HG03521 (cell line): Measurements from ENCODE around the gene FAM181A.

Experiments
- ATAC-seq: cut with Tn5 transposase; IDR thresholded peaks from one replicate; pipeline ENCODE4 v1.9.1; 2021; ENCODE audit warnings: mild to moderate bottlenecking, moderate library complexity; ENCODE audit not compliant: unreplicated experiment

Gene FAM181A

GRCh38 chr14:93947282-93947681 lies 20.1 kb downstream of the FAM181A start:
- no peak for ATAC-seq

DNA sequence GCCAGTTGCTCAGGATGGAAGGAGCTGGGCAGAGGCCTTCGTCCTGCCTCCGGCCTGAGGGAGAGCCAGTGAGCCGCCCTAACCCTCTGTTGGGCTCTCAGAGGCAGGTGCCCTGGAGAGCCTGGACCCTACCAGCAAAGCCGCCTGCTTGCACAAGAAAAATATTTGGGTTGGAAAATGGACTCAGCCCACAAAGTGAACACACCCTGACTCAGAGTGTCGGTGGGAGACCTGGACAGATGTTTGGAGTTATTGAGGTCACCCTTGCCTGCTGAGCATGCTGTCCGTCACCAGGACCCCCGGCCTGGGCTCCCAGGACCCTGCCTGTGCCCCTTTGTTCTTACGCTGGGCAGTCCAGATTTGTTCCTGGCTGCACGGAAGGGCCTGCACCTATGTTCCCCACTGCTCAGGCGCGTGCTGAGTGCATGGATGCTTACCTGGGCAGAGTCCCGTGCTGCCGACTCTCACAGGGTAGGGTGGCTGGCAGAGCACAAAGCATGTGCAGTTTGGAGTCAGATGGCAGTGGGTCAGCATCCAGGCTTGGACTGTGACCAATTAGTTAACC lies 22.4 kb downstream of the FAM181A start:
- no peak for ATAC-seq

GRCh38 chr14:93950948-93951634 lies 23.9 kb downstream of the FAM181A start:
- ATAC-seq: no peak

DNA sequence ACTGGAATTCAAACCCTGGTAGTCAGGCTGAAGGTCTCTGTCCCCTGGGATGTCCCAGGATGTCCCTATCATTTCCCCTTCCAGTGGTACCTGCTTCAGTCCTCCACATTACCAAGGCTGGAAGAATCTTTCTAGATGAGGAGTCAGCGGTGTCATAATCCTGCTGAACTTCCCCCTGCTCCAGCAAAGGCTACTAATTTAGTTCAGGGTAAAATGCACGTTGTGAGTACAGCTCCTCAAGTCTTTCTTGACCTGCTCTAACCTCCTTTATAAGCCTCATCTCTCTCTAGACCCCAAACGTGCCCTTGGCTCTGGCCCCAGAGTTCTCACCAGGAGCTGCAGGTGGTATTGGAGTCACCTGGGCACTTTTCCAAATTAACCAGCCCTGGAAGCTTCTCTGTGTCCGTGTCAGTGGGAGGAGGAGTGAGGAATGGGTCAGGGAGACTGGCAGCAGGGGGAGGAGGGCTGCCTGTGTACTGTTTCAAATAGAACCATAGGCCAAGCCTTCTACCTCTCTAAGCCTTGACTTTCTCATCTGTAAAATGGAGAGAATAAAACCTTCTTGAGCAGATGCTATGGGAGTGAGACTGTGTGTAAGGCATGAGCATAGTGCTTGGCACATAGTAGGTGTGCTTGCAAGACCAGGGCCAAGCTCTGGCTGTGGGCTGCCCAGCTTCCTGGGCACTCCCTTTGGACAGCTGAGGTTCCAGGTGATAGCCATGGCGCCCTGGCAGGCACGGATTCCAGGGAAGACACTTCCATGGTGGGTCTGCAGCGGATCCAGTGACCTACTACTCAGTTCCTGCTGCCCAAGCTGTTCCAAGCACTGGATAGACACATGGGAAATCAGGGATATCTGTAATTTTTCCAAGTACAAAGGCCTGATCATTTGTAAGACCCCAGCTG lies 24.7 kb downstream of the FAM181A start:
- no peak for ATAC-seq

DNA sequence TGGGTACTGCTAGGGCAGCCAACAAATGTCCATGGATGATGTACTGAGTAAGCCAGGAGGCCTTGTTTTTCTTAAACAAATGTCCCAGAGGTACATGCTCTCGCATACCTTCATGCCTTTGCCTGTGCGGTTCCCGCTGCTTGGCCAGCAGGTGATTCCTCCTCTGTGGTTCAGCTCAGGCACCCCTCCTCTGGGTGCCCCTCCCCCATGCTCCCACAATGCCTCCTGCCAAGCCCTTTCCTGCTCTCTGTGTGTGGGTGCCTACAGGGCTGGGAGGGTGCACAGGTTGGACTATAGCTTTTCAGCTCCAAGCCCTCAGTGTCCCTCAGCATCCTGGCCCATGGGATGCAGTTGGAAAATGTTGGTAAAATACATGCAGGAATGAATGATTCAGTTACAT lies 25.7 kb downstream of the FAM181A start:
- ATAC-seq: no peak

GRCh38 chr14:93953263-93953662 lies 26.1 kb downstream of the FAM181A start:
- no peak for ATAC-seq

- ATAC-seq: no peak
These were observed 26.8 kb downstream of the FAM181A start for GRCh38 chr14:93953739-93954515.

- ATAC-seq: no peak
These were observed 27.3 kb downstream of the FAM181A start for GRCh38 chr14:93954516-93954830.

DNA sequence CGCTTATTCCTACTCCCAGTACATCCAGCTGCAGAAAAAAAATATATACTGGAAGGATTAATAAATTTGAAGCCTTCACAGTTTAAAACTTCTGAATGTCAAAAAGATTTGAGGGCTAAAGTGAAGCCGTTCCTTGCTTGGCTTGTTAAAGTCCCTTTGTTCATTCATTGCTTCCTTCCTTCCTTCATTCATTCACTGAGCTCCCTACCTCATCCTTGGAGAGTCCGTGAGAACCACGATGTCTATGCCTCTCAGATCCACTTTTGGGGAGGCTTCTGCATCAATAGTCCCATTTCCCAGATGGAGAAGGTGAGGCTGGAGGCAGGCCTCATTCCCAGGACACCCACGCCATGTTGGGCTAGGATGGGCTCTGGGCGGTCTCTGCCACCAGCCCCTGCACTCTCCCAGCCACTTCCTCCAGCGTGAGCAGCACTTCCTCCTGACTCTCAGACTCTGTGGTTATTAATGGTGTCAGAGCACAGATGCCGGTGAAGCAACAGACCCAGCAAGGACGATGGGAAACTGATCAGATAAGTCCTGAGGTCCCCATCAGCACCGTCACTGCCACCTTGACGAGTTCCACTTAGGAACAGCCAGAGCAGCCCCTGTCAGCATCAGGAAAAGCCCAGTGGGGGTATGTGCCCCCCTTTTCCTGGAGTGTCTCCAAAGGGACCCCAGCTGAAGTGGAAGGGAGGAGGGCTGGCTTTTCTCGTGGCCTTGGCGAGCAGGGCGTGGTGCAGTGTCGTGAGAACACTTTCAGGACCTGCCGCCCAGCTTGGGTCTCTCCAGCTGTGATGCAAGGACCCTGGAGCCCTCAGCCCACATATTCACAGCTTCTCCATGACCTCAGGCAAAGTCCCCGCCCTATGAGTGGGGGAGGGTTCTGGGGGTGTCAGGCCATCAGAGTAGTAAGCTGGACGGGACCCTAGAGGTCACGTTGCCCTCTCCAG lies 28.0 kb downstream of the FAM181A start:
- peak; percentile 23 for ATAC-seq

- ATAC-seq: no peak
These were observed 28.8 kb downstream of the FAM181A start for GRCh38 chr14:93955850-93956481.

DNA sequence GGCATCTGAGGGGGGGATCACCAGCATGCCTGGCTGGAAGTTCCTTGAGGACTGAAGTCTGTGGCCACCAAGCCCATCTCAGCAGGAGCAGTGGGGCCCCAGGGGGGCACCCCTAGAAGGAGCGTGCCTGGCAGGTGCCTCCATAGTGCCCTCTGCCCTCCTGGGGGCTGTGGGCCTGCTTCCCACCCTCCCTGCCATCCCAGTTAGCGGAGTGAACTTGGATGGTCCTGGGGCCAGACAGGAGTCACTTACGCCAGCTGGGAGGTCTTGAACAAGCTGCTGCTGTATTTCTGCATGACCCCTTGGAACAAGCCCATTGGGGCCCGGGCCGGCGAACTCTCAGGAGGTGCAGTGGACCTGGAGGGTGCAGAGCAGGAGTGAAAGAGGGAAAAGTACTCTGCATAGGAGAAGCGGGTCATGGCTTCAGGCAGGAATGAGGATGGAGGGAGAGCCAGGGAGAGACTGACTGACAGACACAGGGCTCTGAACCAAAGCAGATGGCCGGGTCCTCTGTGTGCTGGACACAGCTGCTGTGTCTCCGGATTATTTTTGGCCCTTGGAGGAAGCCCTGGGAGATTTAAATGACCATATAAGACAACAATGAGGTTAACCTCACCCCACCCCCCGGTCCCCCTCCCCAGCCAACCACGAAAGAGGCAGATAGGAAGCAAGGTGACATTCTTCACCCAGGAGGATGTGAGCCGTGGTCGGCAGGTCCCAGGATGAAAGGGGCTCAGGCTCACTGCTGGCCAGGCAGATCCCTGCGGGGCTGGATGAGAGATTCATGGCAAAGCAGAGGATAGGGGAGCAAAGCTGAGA lies 29.6 kb downstream of the FAM181A start:
- no peak for ATAC-seq

GRCh38 chr14:93957333-93957710 lies 30.2 kb downstream of the FAM181A start:
- no peak for ATAC-seq

GRCh38 chr14:93957751-93958566 lies 30.8 kb downstream of the FAM181A start:
- ATAC-seq: no peak

DNA sequence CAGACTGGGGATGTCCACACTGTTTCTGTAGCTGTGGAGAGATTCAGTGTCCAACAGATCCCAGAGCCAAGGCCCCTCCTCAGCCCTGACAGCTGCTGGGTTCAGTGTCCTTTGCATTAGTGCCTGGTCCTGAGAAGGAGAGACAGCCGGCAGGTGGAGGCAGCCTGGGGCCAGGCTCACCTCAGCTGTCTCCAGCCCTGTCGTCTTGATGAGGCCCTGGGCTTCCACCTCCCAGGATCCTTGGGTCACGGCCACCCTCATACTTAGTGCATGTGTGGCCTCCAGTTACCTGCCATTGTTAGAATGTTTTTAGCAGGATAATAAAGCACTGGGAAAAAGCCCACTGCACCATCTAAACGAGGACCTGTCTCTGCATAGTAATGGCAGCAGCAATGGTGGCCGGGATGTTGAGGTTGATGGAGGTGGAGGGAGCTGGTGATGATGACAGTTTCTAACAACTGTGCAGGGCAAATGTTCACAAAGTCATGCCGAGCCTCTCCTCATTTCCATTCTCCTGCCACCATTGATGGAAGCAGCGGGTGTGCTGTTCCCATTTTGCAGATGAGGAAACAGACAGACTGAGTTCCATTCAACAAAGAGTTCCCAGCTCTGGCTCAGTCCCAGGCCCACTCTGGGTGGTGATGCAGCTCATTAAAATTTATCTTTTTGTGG lies 31.6 kb downstream of the FAM181A start:
- no peak for ATAC-seq

DNA sequence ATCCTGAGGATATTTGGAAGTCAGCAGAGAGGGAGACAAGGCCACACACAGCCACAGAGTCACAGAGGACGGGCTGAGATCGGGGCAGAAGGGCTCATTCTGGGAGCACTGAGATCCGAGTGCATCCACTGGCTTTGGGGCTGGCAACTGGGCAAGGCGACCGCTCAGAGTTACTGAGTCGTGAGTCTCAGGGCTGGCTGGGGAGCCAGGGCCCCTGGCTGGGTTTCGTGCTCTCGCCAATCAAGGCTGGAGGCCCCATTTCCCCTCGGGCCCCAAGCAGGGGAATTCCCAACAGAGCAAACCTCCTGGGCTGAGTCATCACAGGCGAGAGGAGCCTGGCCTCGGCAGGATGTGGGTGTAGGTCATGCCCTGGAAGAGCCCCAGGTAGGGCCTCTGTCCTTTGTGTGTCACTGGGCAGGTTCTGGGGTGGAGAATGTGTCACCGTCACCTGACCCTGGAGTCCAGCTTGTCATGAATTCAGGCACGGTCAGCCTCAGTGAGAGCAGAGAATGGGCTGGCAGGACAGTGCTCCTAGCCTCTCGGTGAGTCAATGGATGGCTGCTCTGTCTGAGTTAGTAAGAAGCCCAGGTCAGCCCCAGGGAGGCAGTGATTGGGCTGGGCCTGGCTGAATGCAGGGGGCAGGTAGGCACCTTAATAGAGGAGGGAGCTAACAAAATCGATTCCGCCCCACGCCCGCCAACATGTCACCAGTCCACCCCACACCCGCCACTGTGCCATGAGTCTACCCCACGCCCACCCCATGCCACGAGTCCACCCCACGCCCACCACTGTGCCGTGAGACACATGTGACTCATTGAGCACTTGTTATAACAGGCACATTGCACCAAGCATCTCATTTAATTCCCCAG lies 32.3 kb downstream of the FAM181A start:
- peak; percentile 62 for ATAC-seq

DNA sequence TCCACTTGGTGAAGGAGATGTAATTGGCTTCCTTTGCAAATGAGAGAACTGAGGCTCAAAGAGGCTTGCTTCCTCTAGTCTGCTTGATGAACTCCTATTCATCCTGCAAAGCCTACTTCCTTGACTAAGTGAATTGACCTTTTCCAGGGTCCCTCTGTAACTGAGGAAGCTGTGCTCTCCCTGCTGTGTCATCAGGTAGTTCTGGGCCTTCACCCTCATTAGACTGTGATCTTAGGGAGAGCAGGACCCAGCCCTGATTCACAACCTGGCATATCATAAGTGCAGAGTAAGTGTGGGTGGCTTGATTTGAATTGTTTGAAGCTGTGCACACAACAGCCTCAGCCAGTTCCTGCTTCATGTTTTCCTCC lies 32.9 kb downstream of the FAM181A start:
- no peak for ATAC-seq
